ENCODE data around the gene IGFBP7. TPM values are rescaled to one million over a fixed set of nuclear protein-coding genes. Genes with fewer than 3 reads are reported as not detected.

IGFBP7 gene
- total and polyA plus RNA-seq, 4 donors = 60.5 to 216 (median 205) TPM

DNA sequence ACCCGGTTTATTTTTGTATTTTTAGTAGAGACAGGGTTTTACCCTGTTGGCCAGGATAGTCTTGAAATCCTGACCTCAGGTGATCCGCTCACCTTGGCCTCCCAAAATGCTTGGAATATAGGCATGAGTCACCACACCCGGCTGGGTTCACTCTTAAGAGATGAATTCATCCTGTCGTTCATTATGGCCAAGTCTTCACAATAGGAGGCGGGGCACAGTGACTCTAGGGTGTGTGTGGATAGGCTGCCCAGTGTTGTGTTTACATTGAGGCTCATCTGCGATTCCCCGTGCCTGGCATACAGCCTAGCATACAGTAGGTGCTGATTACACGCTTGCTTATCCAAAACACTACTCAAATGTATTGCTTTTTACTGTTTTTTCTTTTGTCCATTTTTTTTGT lies 41.3 kb upstream of the IGFBP7 start:
- no peak for TF ChIP-seq YY1 (IDR thresholded peaks at IDR 0.05)
- no peak for TF ChIP-seq NR2F2 (IDR thresholded peaks at IDR 0.05)
- no peak for TF ChIP-seq EGR1 (IDR thresholded peaks at IDR 0.05; ENCODE audit: low read depth in 2 of 2)
- TF ChIP-seq TAF1 (conservative IDR thresholded peaks at IDR 0.05) = no peak
- TF ChIP-seq, protein P1, sequence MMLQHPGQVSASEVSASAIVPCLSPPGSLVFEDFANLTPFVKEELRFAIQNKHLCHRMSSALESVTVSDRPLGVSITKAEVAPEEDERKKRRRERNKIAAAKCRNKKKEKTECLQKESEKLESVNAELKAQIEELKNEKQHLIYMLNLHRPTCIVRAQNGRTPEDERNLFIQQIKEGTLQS (IDR thresholded peaks at IDR 0.05) = no peak
- TF ChIP-seq, protein P2, sequence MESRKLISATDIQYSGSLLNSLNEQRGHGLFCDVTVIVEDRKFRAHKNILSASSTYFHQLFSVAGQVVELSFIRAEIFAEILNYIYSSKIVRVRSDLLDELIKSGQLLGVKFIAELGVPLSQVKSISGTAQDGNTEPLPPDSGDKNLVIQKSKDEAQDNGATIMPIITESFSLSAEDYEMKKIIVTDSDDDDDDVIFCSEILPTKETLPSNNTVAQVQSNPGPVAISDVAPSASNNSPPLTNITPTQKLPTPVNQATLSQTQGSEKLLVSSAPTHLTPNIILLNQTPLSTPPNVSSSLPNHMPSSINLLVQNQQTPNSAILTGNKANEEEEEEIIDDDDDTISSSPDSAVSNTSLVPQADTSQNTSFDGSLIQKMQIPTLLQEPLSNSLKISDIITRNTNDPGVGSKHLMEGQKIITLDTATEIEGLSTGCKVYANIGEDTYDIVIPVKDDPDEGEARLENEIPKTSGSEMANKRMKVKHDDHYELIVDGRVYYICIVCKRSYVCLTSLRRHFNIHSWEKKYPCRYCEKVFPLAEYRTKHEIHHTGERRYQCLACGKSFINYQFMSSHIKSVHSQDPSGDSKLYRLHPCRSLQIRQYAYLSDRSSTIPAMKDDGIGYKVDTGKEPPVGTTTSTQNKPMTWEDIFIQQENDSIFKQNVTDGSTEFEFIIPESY (IDR thresholded peaks at IDR 0.05) = no peak
- TF ChIP-seq FOXA1 (IDR thresholded peaks at IDR 0.05) = no peak
- TF ChIP-seq RXRA (IDR thresholded peaks at IDR 0.05) = no peak
- TF ChIP-seq SP1 (IDR thresholded peaks at IDR 0.05) = no peak
- TF ChIP-seq JUND (IDR thresholded peaks at IDR 0.05) = no peak
- TF ChIP-seq RAD21 (IDR thresholded peaks at IDR 0.05) = no peak
- TF ChIP-seq, protein P3, sequence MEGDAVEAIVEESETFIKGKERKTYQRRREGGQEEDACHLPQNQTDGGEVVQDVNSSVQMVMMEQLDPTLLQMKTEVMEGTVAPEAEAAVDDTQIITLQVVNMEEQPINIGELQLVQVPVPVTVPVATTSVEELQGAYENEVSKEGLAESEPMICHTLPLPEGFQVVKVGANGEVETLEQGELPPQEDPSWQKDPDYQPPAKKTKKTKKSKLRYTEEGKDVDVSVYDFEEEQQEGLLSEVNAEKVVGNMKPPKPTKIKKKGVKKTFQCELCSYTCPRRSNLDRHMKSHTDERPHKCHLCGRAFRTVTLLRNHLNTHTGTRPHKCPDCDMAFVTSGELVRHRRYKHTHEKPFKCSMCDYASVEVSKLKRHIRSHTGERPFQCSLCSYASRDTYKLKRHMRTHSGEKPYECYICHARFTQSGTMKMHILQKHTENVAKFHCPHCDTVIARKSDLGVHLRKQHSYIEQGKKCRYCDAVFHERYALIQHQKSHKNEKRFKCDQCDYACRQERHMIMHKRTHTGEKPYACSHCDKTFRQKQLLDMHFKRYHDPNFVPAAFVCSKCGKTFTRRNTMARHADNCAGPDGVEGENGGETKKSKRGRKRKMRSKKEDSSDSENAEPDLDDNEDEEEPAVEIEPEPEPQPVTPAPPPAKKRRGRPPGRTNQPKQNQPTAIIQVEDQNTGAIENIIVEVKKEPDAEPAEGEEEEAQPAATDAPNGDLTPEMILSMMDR (IDR thresholded peaks at IDR 0.05; ENCODE audit: low read depth, low read length, missing input control) = no peak
- no peak for TF ChIP-seq HNF4G (IDR thresholded peaks at IDR 0.05)
- TF ChIP-seq, protein P4, sequence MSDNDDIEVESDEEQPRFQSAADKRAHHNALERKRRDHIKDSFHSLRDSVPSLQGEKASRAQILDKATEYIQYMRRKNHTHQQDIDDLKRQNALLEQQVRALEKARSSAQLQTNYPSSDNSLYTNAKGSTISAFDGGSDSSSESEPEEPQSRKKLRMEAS (IDR thresholded peaks at IDR 0.05) = no peak
- TF ChIP-seq HNF4A (conservative IDR thresholded peaks at IDR 0.05) = no peak
- TF ChIP-seq, protein P5, sequence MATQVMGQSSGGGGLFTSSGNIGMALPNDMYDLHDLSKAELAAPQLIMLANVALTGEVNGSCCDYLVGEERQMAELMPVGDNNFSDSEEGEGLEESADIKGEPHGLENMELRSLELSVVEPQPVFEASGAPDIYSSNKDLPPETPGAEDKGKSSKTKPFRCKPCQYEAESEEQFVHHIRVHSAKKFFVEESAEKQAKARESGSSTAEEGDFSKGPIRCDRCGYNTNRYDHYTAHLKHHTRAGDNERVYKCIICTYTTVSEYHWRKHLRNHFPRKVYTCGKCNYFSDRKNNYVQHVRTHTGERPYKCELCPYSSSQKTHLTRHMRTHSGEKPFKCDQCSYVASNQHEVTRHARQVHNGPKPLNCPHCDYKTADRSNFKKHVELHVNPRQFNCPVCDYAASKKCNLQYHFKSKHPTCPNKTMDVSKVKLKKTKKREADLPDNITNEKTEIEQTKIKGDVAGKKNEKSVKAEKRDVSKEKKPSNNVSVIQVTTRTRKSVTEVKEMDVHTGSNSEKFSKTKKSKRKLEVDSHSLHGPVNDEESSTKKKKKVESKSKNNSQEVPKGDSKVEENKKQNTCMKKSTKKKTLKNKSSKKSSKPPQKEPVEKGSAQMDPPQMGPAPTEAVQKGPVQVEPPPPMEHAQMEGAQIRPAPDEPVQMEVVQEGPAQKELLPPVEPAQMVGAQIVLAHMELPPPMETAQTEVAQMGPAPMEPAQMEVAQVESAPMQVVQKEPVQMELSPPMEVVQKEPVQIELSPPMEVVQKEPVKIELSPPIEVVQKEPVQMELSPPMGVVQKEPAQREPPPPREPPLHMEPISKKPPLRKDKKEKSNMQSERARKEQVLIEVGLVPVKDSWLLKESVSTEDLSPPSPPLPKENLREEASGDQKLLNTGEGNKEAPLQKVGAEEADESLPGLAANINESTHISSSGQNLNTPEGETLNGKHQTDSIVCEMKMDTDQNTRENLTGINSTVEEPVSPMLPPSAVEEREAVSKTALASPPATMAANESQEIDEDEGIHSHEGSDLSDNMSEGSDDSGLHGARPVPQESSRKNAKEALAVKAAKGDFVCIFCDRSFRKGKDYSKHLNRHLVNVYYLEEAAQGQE (IDR thresholded peaks at IDR 0.05) = no peak
- DNase-seq (ENCODE audit: low spot score) = no peak
- Histone ChIP-seq H3K9me3 (ENCODE audit: control insufficient read depth in 4 of 4, low read length in 3 of 4) (no peaks in the 10 kb centered on the region), H3K4me1 (ENCODE audit: control insufficient read depth in 4 of 4, insufficient read depth in 4 of 4, low read length in 3 of 4) (no peaks in the 10 kb centered on the region), H3K9ac (ENCODE audit: low read depth in 1 of 2, low read length in 2 of 2) (no peak overlapping the region), H3K27me3 (ENCODE audit: control insufficient read depth in 4 of 4, insufficient read depth in 4 of 4, low read length in 3 of 4) (peaks cover 0 to 6% (median 2%) of the 10 kb centered on the region in 4 donors), H3K27ac (ENCODE audit: low read depth in 1 of 2, low read length in 2 of 2) (no peak overlapping the region), H3K4me3 (ENCODE audit: low read depth in 1 of 3, low read length in 3 of 3) (no peak overlapping the region), H3K36me3 (ENCODE audit: control insufficient read depth in 4 of 4, insufficient read depth in 3 of 4, low read depth in 1 of 4, low read length in 3 of 4) (no peaks in the 10 kb centered on the region)
- 79% methylated on average over 8 of the region's 8 CpGs for WGBS

DNA sequence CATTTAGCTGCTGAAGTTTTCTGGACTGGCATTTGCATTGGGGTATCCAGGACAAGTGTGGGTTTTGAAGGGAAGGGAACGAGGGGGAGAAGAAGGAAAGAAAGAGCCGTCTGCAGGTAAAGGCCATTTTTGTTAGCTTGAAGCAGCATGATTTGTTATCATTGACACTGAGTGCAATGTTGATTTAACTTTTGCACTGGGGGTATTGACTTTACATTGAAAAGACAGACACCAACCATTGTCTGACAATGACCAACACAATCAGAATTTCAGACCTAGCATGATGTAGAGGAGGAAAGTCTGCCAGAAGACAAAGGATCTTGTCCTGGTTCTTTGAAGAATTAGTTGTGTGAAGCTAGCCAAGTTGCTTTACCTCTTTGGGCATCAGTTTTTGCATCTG lies 39.6 kb upstream of the IGFBP7 start:
- no peak overlapping the region for H3K4me3 ChIP-seq (ENCODE audit: low read depth in 1 of 3, low read length in 3 of 3)
- no peak for DNase-seq (ENCODE audit: low spot score)
- peaks cover 0 to 6% (median 2%) of the 10 kb centered on the region in 4 donors for H3K27me3 ChIP-seq (ENCODE audit: control insufficient read depth in 4 of 4, insufficient read depth in 4 of 4, low read length in 3 of 4)
- 36% methylated on average over 2 of the region's 2 CpGs for WGBS
- no peak overlapping the region for H3K9ac ChIP-seq (ENCODE audit: low read depth in 1 of 2, low read length in 2 of 2)
- H3K9me3 ChIP-seq (ENCODE audit: control insufficient read depth in 4 of 4, low read length in 3 of 4) = no peaks in the 10 kb centered on the region
- no peak overlapping the region for H3K27ac ChIP-seq (ENCODE audit: low read depth in 1 of 2, low read length in 2 of 2)
- no peaks in the 10 kb centered on the region for H3K4me1 ChIP-seq (ENCODE audit: control insufficient read depth in 4 of 4, insufficient read depth in 4 of 4, low read length in 3 of 4)
- no peaks in the 10 kb centered on the region for H3K36me3 ChIP-seq (ENCODE audit: control insufficient read depth in 4 of 4, insufficient read depth in 3 of 4, low read depth in 1 of 4, low read length in 3 of 4)
- TF ChIP-seq, protein P5 (IDR thresholded peaks at IDR 0.05) = no peak
- TF ChIP-seq JUND (IDR thresholded peaks at IDR 0.05) (no peak), YY1 (IDR thresholded peaks at IDR 0.05) (no peak)
- TF ChIP-seq, protein P3 (IDR thresholded peaks at IDR 0.05; ENCODE audit: low read depth, low read length, missing input control) = no peak
- TF ChIP-seq, protein P4 (IDR thresholded peaks at IDR 0.05) = no peak

Data from liver (tissue), 9 donors.